SK-N-SH (cell line): ENCODE data around the gene NADK.

Experiments used
- EP300 ChIP-seq, 2 experiments: IDR thresholded peaks; 2 replicates each; pipeline versions ENCODE4 v1.4.0 to v1.6.1; 2012; ENCODE audit warnings: borderline replicate concordance in 1 of 2, low read depth in 1 of 2, low read length in 1 of 2
- EZH2phosphoT487 ChIP-seq: fragments of 200-600 bp; sonication (generic); IDR thresholded peaks from 2 replicates; pipeline ENCODE4 v1.6.1; 2017; ENCODE audit warnings: low read depth, mixed run types, mild to moderate bottlenecking, antibody characterized with exemption, moderate library complexity, borderline replicate concordance
- GABPA ChIP-seq: IDR thresholded peaks from 2 replicates; pipeline ENCODE4 v1.4.0; 2012; ENCODE audit warnings: low read depth, mild to moderate bottlenecking
- JUND ChIP-seq: IDR thresholded peaks from 2 replicates; pipeline ENCODE4 v1.4.0; 2012
- RAD21 ChIP-seq: IDR thresholded peaks from 2 replicates; pipeline ENCODE4 v1.6.1; 2012; ENCODE audit warnings: mild to moderate bottlenecking, low read length
- RFX5 ChIP-seq: IDR thresholded peaks from 2 replicates; pipeline ENCODE4 v1.6.1; 2012; ENCODE audit warnings: mild to moderate bottlenecking, improper control_type of control experiment, low read length
- SMC3 ChIP-seq: IDR thresholded peaks from 2 replicates; pipeline ENCODE4 v1.6.1; 2012; ENCODE audit warnings: low read depth, low read length, improper control_type of control experiment
- TAF1 ChIP-seq: IDR thresholded peaks from 2 replicates; pipeline ENCODE4 v1.6.1; 2012; ENCODE audit warnings: low read depth, mild to moderate bottlenecking, low read length, moderate library complexity, borderline replicate concordance
- TCF12 ChIP-seq: IDR thresholded peaks from 2 replicates; pipeline ENCODE4 v1.4.0; 2012
- YY1 ChIP-seq: IDR thresholded peaks from 2 replicates; pipeline ENCODE4 v1.4.0; 2012; ENCODE audit warnings: low read depth, mild to moderate bottlenecking
- TF ChIP-seq, protein P1 (sequence below): IDR thresholded peaks from 2 replicates; pipeline ENCODE4 v1.4.0; 2012; ENCODE audit warnings: low read depth
- TF ChIP-seq, protein P2 (sequence below): fragments of 200-600 bp; sonication (generic); IDR thresholded peaks from 2 replicates; pipeline ENCODE4 v1.6.1; 2017; ENCODE audit warnings: antibody characterized with exemption, mild to moderate bottlenecking, moderate library complexity
- TF ChIP-seq, protein P3 (sequence below): IDR thresholded peaks from 2 replicates; pipeline ENCODE4 v1.4.0; 2012; ENCODE audit warnings: low read depth, borderline replicate concordance

DNA sequence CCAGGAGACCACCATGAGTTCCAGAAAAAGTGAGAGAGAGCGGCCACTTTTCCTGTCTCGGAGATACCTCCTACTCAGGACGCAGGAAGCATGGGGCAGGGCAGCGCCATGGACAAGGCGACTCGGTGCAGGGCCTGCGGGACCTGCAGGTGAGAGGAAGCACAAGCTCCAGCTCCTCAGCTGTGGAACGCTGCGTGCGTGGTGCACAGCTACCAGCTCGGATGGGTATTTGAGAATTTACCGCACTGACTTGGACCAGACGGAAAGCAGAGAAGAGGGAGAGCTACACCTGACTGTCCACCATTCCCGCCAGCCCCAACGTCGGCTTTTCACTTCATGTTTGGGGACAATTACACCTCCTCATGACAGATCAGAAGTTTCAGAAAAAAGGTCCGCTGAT, 45.9 kb downstream of the NADK start:
- TF ChIP-seq YY1 (no peak), TCF12 (no peak), RAD21 (no peak), EP300 (IDR thresholded peaks at IDR 0.05; ENCODE audit: borderline replicate concordance in 1 of 2, low read depth in 1 of 2, low read length in 1 of 2) (no peak), TAF1 (no peak), GABPA (no peak), JUND (no peak), EZH2phosphoT487 (no peak), SMC3 (no peak), RFX5 (no peak)
- TF ChIP-seq, protein P1, sequence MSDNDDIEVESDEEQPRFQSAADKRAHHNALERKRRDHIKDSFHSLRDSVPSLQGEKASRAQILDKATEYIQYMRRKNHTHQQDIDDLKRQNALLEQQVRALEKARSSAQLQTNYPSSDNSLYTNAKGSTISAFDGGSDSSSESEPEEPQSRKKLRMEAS, result no peak
- TF ChIP-seq, protein P2, sequence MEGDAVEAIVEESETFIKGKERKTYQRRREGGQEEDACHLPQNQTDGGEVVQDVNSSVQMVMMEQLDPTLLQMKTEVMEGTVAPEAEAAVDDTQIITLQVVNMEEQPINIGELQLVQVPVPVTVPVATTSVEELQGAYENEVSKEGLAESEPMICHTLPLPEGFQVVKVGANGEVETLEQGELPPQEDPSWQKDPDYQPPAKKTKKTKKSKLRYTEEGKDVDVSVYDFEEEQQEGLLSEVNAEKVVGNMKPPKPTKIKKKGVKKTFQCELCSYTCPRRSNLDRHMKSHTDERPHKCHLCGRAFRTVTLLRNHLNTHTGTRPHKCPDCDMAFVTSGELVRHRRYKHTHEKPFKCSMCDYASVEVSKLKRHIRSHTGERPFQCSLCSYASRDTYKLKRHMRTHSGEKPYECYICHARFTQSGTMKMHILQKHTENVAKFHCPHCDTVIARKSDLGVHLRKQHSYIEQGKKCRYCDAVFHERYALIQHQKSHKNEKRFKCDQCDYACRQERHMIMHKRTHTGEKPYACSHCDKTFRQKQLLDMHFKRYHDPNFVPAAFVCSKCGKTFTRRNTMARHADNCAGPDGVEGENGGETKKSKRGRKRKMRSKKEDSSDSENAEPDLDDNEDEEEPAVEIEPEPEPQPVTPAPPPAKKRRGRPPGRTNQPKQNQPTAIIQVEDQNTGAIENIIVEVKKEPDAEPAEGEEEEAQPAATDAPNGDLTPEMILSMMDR, result no peak
- TF ChIP-seq, protein P3, sequence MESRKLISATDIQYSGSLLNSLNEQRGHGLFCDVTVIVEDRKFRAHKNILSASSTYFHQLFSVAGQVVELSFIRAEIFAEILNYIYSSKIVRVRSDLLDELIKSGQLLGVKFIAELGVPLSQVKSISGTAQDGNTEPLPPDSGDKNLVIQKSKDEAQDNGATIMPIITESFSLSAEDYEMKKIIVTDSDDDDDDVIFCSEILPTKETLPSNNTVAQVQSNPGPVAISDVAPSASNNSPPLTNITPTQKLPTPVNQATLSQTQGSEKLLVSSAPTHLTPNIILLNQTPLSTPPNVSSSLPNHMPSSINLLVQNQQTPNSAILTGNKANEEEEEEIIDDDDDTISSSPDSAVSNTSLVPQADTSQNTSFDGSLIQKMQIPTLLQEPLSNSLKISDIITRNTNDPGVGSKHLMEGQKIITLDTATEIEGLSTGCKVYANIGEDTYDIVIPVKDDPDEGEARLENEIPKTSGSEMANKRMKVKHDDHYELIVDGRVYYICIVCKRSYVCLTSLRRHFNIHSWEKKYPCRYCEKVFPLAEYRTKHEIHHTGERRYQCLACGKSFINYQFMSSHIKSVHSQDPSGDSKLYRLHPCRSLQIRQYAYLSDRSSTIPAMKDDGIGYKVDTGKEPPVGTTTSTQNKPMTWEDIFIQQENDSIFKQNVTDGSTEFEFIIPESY, result no peak
